Upper lobe of right lung (tissue), 1 donor: ENCODE data around the gene RERE. TPM values are rescaled to one million over a fixed set of nuclear protein-coding genes. Genes with fewer than 3 reads are reported as not detected.

ENCODE experiments used
- ATAC-seq: fragments of 200-7000 bp; cut with Tn5 transposase; one replicate; pipeline ENCODE4 v1.9.1; 2020; ENCODE audit warnings: mild to moderate bottlenecking, moderate library complexity
- DNase-seq: peaks from one replicate; pipeline ENCODE4 v3.0.0-alpha.2; 2020
- H3K27ac ChIP-seq: fragments of 200-600 bp; one replicate; pipeline ENCODE4 v1.8.0; 2022
- H3K27me3 ChIP-seq: fragments of 200-600 bp; one replicate; pipeline ENCODE4 v1.8.0; 2022; ENCODE audit warnings: mild to moderate bottlenecking
- H3K36me3 ChIP-seq: fragments of 200-600 bp; one replicate; pipeline ENCODE4 v1.8.0; 2022
- H3K4me1 ChIP-seq: fragments of 200-600 bp; one replicate; pipeline ENCODE4 v1.8.0; 2022
- H3K4me3 ChIP-seq: fragments of 200-600 bp; one replicate; pipeline ENCODE4 v1.8.0; 2022; ENCODE audit warnings: mild to moderate bottlenecking
- H3K9me3 ChIP-seq: fragments of 200-600 bp; one replicate; pipeline ENCODE4 v1.8.0; 2022
- CTCF ChIP-seq: fragments of 200-600 bp; IDR thresholded peaks from one replicate; pipeline ENCODE4 v1.8.0; 2022; ENCODE audit warnings: antibody characterized with exemption
- intact Hi-C: fragments of 100-400 bp; cut with DNase I; formaldehyde crosslinking; loops from one replicate; pipeline ENCODE4 v1.11.0; 2022
- total RNA-seq: library from RNA; stranded (reverse); fragmentation: NEBNext Ultra II Directional; extraction: Animal tissue kit (Norgen Biotek cat#: 25700); gene quantifications from one replicate; pipeline ENCODE4 v1.2.1, GENCODE V29; 2021
- donor health status: DM: no; HTN: yes; CAD: no; lungs with severe emphysema.

Gene RERE
- total RNA-seq, 1 donor from 2014 or later: 99.6 TPM

GRCh38 chr1:8661185-8662110 is 156.0 kb downstream of the RERE start:
- Histone ChIP-seq H3K27ac (peak overlapping the region; percentile 26), H3K4me1 (peaks cover 62% of the 10 kb centered on the region), H3K9me3 (no peaks in the 10 kb centered on the region), H3K4me3 (no peak overlapping the region), H3K27me3 (no peaks in the 10 kb centered on the region), H3K36me3 (no peaks in the 10 kb centered on the region)
- DNase-seq (no peak), ATAC-seq (no peak)
- TF ChIP-seq CTCF: no peak
- intact Hi-C loops: no loop called here

DNA sequence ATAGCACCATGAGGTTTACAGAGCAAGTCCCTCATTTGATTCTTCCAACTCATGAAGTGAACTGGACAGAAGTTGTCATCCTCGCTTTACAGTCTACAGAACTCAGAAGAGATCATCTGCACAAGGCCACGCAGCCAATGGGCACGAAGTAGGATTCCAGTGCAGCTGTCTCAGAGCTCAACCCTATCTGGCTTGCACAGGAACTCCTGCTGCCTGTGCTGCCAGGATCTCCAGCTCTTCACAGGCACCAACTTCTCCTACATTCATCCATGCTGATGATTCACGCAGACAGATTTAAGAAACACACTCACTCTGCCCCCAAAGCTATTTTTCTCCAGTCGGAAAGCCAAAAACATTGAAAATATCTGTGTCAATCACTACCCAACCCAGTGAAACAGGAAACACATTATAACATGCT is 157.0 kb downstream of the RERE start:
- no peak for TF ChIP-seq CTCF
- intact Hi-C loops: no loop called here
- Histone ChIP-seq H3K27me3 (no peaks in the 10 kb centered on the region), H3K4me1 (peaks cover 52% of the 10 kb centered on the region), H3K9me3 (no peaks in the 10 kb centered on the region), H3K27ac (peak overlapping the region; percentile 26), H3K36me3 (no peaks in the 10 kb centered on the region), H3K4me3 (no peak overlapping the region)
- DNase-seq (no peak), ATAC-seq (peak; percentile 55)

- Histone ChIP-seq H3K4me3 (no peak overlapping the region), H3K27me3 (no peaks in the 10 kb centered on the region), H3K4me1 (peaks cover 43% of the 10 kb centered on the region), H3K9me3 (no peaks in the 10 kb centered on the region), H3K27ac (no peak overlapping the region), H3K36me3 (no peaks in the 10 kb centered on the region)
- DNase-seq: no peak
- intact Hi-C loops: no loop called here
- no peak for TF ChIP-seq CTCF
- no peak for ATAC-seq
Measured at GRCh38 chr1:8659593-8659992, 157.8 kb downstream of the RERE start.

GRCh38 chr1:8653878-8654277 is 163.6 kb downstream of the RERE start:
- DNase-seq (no peak), ATAC-seq (no peak)
- TF ChIP-seq CTCF: no peak
- Histone ChIP-seq H3K4me3 (no peak overlapping the region), H3K27me3 (no peaks in the 10 kb centered on the region), H3K4me1 (peaks cover 22% of the 10 kb centered on the region), H3K9me3 (no peaks in the 10 kb centered on the region), H3K27ac (no peak overlapping the region), H3K36me3 (no peaks in the 10 kb centered on the region)
- intact Hi-C loops: no loop called here

- H3K27me3 ChIP-seq: no peaks in the 10 kb centered on the region
- no peak for DNase-seq
- no peak overlapping the region for H3K4me3 ChIP-seq
- H3K27ac ChIP-seq: peak overlapping the region; percentile 38
- H3K4me1 ChIP-seq: peaks cover 30% of the 10 kb centered on the region
- H3K36me3 ChIP-seq: no peaks in the 10 kb centered on the region
- TF ChIP-seq CTCF: no peak
- ATAC-seq: no peak
- intact Hi-C loops: no loop called here
- no peaks in the 10 kb centered on the region for H3K9me3 ChIP-seq
Measured at GRCh38 chr1:8652467-8653046, 164.9 kb downstream of the RERE start.
